HG03064 (cell line): ENCODE results near the gene MYF6.
"Not testable (repeated sequence)": the region's sequence is repeated elsewhere in the genome, so short reads cannot be mapped to it uniquely, and the experiment has no call there.

Experiments used
- ATAC-seq: cut with Tn5 transposase; IDR thresholded peaks from one replicate; pipeline ENCODE4 v1.9.1; 2021; ENCODE audit warnings: low read depth; ENCODE audit not compliant: unreplicated experiment

MYF6 gene

DNA sequence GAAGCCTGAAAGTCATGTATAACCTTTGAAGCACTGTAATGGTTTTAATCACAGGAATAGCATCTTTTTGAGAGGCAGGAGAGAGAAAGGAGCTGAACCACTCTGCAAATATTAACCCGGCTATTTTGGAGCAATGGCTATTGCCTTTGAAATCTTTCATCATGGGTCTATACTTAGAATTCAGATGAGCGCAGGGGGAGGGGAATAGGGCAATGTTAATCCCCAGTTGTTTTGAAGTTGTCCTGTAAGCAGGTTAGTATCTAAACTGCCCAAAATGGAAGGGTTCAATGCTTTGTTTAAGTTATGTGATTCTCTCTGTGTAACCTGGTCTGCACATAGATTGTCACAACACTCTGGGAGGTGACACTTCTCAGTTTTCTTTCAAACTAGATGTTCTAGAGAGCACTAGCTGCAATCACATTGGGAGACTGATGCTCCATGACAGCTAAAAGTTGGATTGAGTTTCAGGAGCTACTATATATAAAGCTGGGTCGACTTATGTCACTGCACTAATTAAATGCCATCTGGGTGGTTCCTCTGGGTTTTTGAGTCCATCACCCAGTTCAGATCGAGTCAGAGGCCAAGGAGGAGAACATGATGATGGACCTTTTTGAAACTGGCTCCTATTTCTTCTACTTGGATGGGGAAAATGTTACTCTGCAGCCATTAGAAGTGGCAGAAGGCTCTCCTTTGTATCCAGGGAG, at the start of gene MYF6:
TSS of gene MYF6 (plus strand) at position 509 of the 704 bp plus-strand sequence. CDS start at position 595, 86 bp downstream.
- no peak for ATAC-seq

DNA sequence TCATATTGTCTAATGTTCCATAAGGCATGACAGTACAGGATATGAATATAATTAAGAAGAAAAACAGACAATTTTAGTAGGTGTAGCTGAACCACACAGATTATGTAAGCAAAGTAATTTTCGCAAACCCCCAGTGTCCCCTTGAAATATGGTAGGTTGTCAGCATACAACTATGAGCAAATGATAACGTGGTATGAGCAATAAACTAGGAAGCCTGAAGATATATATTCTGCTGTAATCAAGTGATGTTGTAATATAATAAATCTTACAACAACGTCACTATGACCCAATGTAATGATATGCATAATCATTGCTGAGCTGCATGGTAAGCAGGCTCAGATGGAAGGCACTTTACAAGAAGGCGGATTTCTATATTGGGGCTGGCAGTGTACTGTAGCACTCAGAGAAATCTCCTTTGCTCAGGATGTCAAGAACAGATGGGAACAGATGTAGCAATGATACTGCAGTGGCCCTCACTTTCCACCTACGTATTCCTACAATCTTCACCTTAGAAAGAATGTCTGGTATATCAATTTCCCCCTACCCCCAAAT, 47.8 kb upstream of the MYF6 start:
- ATAC-seq = no peak

DNA sequence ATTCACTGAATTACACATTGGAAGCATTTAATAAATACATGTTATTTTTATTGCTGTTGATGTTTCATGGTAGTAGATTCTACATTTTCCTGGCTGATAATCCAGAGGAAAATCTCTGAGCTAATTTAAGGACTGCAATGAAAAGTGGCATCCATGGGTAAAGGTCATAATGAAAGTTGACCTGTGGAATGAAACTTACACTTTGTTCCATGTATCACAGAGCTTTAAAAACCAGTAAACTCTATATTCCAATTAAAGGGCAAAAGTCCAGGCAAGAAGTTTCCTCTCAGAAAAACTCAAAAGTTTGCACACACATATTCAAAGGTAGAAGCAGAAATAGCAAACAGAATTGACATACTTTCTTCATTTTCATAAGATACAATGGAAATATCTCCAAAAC, 44.8 kb upstream of the MYF6 start:
- ATAC-seq = no peak

DNA sequence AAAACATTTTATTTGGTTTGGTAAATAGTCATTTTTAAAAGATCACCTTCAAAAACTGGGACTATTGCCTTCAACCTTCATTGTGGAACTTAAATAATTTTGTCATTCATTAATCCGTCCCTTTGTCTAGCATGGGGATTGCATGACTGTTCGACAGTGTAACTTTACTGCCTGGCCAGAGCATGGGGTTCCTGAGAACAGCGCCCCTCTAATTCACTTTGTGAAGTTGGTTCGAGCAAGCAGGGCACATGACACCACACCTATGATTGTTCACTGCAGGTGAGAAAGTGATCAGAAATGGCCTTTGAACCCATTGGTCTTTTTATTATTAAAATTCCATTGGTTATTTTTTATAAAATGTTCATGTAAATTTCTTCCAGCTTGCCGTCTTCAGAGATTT, 37.2 kb upstream of the MYF6 start:
- no peak for ATAC-seq

DNA sequence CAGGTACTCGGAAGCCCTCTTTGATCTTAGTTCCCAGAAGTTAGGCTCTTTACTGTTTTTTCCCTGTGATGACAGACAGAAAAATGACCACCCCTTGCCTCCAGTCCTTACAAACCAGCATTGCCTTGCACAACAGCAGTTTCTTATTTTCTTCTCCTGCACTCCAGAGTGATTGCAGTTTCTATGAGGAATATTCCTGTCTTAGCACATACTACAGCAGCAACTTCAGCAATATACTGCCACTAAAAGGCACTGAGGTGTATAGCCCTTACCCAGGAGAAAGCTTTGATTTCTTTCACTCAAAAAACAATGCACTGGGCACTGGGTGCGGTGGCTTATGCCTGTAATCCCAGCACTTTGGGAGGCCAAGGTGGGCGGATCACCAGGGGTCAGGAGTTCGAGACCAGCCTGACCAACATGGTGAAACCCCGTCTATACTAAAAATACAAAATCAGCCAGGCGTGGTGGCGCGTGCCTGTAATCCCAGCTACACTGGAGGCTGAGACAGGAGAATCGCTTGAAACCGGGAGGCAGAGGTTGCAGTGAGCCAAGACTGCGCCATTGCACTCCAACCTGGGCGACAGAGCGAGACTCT, 31.3 kb upstream of the MYF6 start:
- not testable (repeated sequence) for ATAC-seq

DNA sequence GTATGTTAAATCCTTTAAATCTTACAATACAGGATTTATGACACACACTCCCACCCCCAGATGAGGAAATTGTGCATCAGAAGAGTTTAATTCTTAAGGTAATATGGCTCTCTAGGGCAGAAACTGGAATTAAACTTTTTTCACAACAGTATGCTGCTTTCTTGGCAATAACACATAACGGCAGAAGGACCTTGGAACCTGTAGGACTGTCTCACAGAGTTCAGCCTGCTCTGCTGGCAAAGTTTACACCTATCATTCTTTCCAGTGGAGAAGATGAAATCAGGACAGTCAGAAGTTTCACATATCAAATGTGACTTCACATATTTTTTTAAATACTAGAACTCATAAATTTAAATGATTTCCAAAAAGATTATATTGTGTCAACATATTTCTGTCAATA, 30.6 kb upstream of the MYF6 start:
- no peak for ATAC-seq

DNA sequence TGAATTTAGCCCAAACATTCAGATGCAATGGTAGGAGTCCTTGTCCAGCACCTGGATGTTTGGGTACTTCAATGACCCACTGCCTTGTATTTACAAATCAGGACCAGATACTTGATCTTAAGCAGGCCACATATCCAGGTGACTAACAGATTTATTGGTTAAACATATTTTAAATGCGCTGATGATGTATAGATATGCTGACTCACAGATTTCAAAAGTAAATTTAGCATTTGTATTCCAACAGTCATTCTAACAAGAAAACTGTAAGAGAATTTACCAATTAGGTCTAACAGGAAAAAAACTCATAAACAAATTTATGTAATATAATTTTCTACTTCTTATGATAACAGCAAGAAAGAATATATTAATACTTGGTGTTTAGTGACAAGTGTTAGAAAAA, 29.4 kb upstream of the MYF6 start:
- no peak for ATAC-seq

DNA sequence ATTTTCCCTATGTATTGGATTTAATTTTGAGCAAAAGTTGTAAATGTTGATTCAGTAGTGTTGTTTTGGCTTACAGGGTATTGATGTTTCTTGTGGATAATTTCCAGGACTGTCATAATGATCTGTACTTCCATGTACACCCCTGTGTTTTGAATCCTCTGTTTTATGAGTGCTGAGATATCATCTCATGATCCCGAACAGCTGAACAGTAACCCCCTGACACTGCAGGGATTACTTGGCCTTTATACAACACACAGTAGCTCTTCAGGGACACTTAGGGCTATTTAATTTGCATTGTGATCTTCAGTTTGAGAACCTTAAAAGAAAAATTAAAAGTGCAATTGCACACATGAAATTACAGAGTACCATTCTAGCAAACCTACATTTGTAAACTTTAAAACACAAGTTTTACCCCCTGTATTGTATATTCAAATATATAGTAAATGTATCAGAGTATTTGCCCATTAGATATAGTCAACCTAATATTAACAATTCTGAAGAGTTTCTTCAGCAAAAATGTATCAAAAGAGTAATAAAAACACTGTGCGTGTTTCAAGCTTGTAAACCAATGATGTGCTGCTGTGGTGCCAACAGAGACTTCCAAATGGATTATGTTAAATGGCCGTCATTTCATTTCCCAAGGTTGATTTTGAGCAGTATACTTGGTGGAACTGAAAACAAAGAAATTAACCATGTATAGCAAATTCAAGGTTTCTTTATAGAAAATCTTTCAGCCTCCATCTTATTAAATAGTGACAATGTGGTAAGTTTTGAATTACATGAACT, 27.9 kb upstream of the MYF6 start:
- no peak for ATAC-seq

DNA sequence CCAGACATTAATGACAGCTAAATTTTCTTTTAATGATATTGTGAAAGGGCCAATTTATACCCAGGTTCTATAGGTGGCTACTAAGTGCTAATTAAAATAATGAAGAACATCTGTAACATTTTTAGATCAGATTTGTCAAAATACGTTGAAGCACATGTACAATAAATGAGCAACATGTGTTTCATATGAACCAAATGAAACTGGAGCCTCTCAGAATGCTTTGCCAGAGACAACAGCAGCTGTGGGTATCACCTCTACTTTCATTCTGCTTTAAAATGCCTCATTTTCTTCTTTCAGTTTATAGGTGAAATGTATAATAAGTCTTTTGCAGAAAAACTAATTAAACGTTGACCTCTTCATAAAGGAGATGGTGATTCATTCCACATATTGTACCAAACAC, 26.1 kb upstream of the MYF6 start:
- ATAC-seq = no peak

DNA sequence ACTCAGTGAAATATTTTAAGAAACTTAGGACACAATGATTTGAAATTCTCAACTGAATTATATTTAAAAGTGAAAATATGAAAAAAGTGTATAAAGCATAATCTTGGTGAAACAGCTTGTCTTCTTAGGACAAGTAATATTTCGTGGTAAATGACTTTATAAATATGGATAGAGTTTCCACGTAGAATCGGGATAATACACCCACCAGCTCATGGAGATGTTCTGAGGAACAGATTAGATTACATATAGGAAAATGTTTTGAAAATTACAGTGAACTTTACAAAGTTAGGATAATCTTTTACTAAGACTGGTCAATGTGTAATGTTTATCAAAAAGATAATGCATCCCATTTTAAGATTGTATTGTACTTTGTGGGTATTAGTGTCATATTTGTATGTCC, 25.6 kb upstream of the MYF6 start:
- ATAC-seq = no peak

DNA sequence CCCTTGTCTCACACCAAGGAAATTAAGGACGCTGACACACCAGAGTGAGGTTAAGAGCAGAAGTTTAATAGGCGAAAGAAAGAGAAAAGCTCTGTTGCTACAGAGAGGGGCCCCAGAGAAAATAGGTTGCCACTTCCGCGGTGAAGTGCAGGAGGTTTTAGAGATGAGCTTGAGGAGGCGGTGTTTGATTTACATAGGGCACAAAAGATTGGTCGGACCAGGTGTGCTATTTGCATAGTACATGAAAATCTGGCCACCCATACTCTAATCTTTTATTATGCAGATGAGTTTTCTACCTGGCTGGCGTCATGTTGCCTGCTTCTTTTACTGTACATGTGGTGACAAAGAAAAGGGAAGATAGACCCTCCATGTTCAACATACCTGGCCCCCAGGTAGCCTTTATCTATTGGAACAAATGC, 23.3 kb upstream of the MYF6 start:
- no peak for ATAC-seq

DNA sequence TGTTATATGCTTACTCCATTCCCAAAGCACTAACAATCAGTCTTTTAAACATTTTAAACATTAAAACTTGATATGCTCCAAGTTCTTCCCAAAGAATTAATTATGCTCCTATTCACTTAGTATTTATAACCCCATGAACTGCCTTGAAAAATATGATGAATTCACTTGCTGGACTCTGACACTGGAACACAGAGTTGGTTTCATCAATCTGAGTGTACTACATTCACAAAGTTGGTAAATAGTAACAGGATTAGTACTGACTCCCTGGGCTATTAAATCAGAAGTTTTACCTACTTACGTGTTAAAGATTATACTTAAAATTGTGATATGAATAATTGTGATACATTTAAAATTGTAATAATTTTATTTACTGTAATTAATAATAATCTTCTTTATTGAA, 17.3 kb upstream of the MYF6 start:
- ATAC-seq = no peak

DNA sequence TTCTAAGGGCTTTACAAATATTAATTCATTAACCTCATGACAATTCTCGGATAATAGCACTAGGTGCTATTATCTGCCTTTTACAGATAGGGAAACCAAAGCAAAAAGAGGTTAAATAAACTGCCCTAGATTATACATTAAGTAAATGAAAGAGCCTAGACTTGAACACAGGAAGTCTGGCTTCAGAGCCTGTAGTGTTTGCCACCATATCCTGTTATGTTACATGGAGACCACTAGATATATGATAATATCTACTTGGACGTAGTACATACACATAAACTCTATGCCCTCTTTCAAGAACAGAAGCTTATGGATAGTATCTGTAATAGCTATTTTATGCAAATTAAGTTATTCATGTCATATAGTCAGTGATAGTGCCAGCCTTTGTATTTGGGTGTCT, 16.9 kb upstream of the MYF6 start:
- ATAC-seq = no peak

DNA sequence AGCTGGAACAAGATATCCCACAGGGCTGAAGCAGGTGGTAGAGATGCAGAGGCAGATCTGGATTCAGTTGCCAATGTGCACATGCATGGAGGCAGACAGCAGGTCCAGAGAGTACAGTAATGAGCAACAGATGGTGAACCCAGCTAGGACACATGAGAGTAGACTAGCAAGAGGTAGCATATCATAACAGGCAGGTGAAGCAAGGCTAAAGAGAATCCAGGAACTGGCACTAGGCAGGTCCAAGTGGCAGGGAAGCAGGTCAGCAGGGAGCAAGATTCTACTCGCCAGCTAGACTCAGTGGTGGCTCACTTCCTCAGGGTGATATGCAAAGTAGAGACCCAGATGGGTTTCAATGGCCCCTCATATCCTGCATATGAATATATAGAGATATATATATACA, 15.3 kb upstream of the MYF6 start:
- no peak for ATAC-seq

DNA sequence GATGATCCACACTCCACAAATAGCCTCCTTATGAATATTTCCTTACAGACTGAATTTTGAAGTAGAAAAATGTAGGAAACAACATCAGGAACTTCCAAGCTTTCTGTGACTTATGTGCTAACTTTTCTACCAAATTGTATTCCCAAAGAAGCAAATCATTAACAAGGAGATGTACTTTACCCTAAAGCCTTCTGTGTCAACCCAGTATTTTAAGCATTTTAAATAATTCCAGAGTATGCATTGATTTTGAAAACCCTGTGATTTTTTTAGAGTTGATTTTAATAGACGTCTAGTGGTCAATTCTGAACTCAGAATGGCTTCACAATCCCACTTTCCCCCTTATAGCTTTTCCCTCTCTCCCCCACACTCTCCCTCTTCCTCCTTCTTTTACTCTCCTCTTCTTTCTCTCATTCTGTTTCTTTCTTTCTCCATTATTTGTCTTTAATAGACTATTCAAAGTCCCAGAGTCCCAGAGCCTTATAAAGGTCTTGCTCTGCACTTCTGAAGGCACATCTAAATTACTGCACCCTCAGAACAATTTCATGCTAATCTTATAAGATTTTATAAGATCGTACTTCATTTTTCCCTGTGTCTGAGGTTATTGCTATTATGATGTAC, 10.1 kb upstream of the MYF6 start:
- no peak for ATAC-seq

DNA sequence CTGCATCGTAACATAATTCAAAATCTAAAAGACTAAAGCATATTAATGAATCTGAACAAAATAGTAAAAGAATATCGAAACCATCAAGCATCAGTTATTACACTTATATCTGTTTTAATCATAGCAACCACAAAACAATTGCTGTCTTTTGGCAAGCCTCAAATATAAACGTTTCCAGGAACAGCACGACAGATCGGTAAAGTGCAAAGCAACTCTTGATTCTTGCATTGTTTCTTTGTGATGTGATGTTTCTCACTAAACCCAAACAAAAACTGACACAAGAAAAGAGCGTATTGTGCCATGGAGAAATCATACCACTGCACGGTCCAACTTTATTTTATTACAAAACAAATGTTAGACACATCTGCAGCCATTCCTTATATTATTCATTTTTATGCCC, 9.2 kb upstream of the MYF6 start:
- ATAC-seq = no peak

DNA sequence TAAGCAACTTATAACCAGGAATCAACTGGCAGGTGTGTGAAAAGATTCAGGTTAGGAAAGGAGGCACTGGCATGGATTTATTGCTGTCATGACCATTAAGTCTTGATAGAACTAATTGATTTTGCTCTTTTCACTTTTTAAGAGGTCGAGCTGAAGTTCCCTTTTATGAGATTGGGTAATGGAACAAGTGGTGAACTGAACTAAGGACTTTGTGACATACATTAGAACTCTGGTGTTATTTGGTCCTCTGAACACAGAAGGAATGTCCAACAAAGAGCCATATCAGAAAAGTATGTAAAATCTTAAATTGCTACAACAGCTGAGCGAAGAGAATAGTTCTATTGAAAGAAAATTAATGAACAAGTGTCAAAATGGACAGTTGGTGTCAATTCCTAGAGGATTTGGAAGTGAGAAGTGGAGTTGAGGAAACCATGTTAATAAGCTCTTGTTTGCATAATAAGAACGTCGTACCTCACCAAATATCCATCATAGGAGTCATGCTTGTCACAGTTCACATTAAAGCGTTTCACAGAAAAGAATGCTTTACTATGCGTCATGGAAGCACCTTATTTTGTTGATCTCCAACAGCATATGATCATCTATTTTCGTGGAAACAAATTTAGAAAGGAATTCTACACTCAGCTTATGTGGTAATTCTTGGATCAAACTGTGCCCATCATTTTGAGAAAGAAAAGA, 8.4 kb upstream of the MYF6 start:
- ATAC-seq = no peak

DNA sequence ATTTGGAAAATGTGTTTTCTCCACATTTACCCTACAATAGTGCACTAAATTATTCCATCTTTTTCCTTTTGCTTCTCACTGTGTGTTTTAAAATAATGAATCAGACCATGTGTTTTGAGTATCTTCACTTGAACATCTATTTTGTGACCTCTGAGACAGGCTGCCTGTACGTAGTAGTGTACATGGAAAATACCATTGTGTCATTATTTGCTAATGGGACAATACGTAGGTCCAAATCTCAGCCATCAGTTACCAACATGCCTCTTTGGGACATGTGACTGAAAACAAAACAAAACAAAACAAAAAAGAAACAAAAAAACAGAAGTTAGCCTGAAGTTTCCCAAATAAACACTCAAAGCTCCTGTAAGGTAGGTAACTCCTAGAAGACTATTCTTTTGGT, 7.1 kb upstream of the MYF6 start:
- ATAC-seq = no peak

DNA sequence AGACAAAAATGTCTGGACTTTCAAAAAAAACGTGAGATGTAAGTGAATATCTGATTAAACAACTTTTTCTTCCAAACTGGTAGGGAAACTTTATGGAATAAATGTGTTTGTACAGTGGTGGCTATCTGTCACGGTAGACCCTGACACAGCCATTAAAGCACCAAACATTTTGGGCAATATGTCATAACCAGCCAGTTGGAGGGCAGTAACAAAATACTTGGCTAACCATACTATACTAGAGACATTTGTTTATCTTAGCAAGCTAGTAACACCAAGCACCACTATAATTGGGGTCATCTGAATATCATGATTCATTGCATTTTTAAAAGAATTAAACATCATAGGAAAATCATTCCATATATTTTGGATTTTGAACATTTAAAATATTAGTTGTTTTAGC, 6.0 kb upstream of the MYF6 start:
- ATAC-seq = no peak
